MCF 10A (cell line): ENCODE results near the gene WFS1. TPM values are rescaled to one million over a fixed set of nuclear protein-coding genes. Genes with fewer than 3 reads are reported as not detected.

Experiments
- BruUV-seq: library from RNA; stranded (reverse); fragments of 400-500 nt; replicated peaks from 2 replicates; lab custom pipeline; 2021; lab: Mats Ljungman, UMichigan
- CTCF ChIA-PET: fragments of 300-600 bp; sonication (Branson Sonifier 250); formaldehyde crosslinking; extraction: SDS; loops from one replicate; lab custom pipeline; 2021; ENCODE audit warnings: antibody characterized with exemption, inconsistent platforms; lab: Yijun Ruan, JAX
- POLR2A ChIA-PET: fragments of 300-600, 350-650 bp; sonication (Branson Sonifier 250); formaldehyde crosslinking; extraction: SDS; loops from one replicate; lab custom pipeline; 2020; ENCODE audit warnings: antibody characterized with exemption, inconsistent platforms; lab: Yijun Ruan, JAX
- DNase-seq: peaks from one replicate; pipeline ENCODE4 v3.0.0-alpha.2; 2018; ENCODE audit not compliant: unreplicated experiment
- H3K27ac Mint-ChIP-seq: one replicate; pipeline ENCODE4 v1.8.0; 2022; ENCODE audit warnings: mild to moderate bottlenecking, low read depth, mixed read lengths; ENCODE audit not compliant: unreplicated experiment
- H3K27me3 Mint-ChIP-seq: one replicate; pipeline ENCODE4 v1.8.0; 2022; ENCODE audit warnings: mixed read lengths; ENCODE audit not compliant: insufficient read depth, unreplicated experiment
- H3K36me3 Mint-ChIP-seq: one replicate; pipeline ENCODE4 v1.8.0; 2022; ENCODE audit warnings: mild to moderate bottlenecking, moderate library complexity, mixed read lengths; ENCODE audit not compliant: insufficient read depth, unreplicated experiment
- H3K4me1 Mint-ChIP-seq: one replicate; pipeline ENCODE4 v1.8.0; 2022; ENCODE audit warnings: mixed read lengths; ENCODE audit not compliant: insufficient read depth, unreplicated experiment
- H3K4me3 Mint-ChIP-seq: one replicate; pipeline ENCODE4 v1.8.0; 2022; ENCODE audit warnings: mild to moderate bottlenecking, moderate library complexity, mixed read lengths; ENCODE audit not compliant: unreplicated experiment
- H3K9me3 Mint-ChIP-seq: one replicate; pipeline ENCODE4 v1.8.0; 2022; ENCODE audit warnings: mixed read lengths; ENCODE audit not compliant: unreplicated experiment
- intact Hi-C: fragments of 100-400 bp; cut with micrococcal nuclease; formaldehyde crosslinking; loops from 2 replicates; pipeline ENCODE4 v1.14.1; 2022
- total RNA-seq: library from RNA; stranded (reverse); gene quantifications from 2 replicates; pipeline ENCODE4 v1.2.3, GENCODE V29; 2022
- TF ChIP-seq, protein P1 (sequence below): fragments of 200-600 bp; IDR thresholded peaks from one replicate; pipeline ENCODE4 v1.8.0; 2022; ENCODE audit warnings: antibody characterized with exemption, mild to moderate bottlenecking; ENCODE audit not compliant: unreplicated experiment

The WFS1 gene
- total RNA-seq, 1 experiment from 2014 or later: 41.7 TPM

DNA sequence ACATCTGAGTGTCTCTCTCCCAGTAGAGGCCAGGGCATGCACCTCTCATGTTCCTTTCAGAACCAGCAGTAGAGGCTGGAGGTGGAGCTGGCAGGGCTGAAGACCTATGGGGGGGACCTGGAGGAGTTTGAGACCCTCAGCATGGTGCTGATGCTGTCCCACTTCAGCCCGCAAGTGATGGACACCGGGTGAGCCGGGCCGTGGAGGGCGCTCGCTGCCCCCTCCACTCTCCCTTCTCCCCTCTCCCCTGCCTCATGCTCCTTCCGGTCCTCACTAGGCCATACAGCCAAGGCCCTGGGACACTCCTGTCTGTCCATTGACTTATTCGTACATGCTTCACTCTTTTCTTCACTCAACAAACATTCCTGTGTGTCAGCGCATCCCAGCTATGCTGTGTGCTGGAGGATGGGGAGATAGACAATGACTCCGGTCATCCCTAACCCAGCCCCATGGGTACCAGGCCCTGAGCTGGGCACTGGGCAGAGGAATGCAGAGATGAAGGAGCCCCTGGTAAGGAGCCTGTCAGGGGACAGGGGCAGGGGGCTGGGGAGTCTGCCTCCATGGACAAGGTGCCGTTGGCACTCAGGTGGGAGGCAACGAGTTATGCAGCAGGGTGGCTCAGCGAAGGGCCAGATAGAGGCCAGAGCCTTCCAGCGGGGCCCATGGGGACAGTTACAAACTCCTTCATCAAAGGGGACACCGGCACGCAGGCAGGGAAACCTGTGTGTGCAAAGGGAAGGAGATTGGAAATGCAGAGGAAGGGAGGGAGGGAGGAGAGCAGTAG lies 28.4 kb upstream of the WFS1 start:
- peaks cover 9% of the 10 kb centered on the region for H3K9me3 Mint-ChIP-seq
- TF ChIP-seq, protein P1, sequence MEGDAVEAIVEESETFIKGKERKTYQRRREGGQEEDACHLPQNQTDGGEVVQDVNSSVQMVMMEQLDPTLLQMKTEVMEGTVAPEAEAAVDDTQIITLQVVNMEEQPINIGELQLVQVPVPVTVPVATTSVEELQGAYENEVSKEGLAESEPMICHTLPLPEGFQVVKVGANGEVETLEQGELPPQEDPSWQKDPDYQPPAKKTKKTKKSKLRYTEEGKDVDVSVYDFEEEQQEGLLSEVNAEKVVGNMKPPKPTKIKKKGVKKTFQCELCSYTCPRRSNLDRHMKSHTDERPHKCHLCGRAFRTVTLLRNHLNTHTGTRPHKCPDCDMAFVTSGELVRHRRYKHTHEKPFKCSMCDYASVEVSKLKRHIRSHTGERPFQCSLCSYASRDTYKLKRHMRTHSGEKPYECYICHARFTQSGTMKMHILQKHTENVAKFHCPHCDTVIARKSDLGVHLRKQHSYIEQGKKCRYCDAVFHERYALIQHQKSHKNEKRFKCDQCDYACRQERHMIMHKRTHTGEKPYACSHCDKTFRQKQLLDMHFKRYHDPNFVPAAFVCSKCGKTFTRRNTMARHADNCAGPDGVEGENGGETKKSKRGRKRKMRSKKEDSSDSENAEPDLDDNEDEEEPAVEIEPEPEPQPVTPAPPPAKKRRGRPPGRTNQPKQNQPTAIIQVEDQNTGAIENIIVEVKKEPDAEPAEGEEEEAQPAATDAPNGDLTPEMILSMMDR: no peak
- CTCF ChIA-PET: interaction anchor here (0.5 to 4.5 kb wide), 4 partner anchors 10 to 318 kb away, joined by 3 to 28 read pairs (median 3); no protein-coding TSS in a partner anchor
- H3K4me1 Mint-ChIP-seq: no peaks in the 10 kb centered on the region
- H3K27ac Mint-ChIP-seq: no peak overlapping the region
- no peaks in the 10 kb centered on the region for H3K36me3 Mint-ChIP-seq
- no peaks in the 10 kb centered on the region for H3K27me3 Mint-ChIP-seq
- no peak for DNase-seq
- no peak overlapping the region for H3K4me3 Mint-ChIP-seq
- BruUV-seq: no TSS peak
- intact Hi-C loops: no loop called here
- POLR2A ChIA-PET: no interaction called here

DNA sequence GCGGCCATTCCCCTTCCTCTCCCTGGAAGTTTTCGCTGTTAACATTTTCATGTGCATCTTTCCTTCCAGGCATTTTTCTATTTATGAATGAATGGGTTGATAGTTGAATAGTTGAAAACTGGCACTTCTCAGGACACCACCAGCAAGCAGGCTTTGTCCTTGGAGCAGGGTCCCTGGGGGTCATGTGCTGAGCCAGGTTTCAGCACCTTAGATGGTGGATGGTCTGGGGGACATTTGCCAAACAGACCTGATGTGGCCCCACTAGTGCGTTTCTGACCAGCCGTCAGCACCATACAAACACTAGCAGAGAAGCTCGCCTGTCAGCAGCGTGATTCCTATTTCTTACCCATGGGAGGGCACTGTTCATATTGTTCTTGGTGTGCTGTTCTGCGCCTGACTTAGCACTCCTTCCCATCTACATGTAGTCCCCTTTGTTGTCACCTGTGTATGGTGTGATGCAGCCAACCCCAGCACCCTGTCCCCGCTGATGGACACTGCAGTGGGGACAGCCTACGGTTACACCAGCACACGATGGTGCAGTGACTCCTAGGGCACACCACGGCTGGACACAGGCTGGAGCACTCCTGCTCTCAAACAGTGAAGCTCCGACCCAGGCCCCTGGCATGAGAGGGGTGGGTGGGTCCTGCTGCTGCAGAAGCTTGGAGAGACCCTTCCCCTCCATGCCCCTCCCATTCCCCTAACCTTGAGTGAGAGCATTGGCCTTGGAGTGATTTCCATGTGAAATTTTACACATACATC lies 27.2 kb upstream of the WFS1 start:
- BruUV-seq: no TSS peak
- Mint-ChIP-seq H3K4me1 (no peaks in the 10 kb centered on the region), H3K27ac (no peak overlapping the region), H3K4me3 (no peak overlapping the region), H3K27me3 (peaks cover under 1% of the 10 kb centered on the region), H3K9me3 (peaks cover 9% of the 10 kb centered on the region), H3K36me3 (no peaks in the 10 kb centered on the region)
- ChIA-PET CTCF (interaction anchor here (1.3 to 4.5 kb wide), 3 partner anchors 9 to 89 kb away, joined by 3 to 28 read pairs (median 5); no protein-coding TSS in a partner anchor), POLR2A (no interaction called here)
- intact Hi-C loops: no loop called here
- TF ChIP-seq, protein P1: no peak
- DNase-seq: no peak

DNA sequence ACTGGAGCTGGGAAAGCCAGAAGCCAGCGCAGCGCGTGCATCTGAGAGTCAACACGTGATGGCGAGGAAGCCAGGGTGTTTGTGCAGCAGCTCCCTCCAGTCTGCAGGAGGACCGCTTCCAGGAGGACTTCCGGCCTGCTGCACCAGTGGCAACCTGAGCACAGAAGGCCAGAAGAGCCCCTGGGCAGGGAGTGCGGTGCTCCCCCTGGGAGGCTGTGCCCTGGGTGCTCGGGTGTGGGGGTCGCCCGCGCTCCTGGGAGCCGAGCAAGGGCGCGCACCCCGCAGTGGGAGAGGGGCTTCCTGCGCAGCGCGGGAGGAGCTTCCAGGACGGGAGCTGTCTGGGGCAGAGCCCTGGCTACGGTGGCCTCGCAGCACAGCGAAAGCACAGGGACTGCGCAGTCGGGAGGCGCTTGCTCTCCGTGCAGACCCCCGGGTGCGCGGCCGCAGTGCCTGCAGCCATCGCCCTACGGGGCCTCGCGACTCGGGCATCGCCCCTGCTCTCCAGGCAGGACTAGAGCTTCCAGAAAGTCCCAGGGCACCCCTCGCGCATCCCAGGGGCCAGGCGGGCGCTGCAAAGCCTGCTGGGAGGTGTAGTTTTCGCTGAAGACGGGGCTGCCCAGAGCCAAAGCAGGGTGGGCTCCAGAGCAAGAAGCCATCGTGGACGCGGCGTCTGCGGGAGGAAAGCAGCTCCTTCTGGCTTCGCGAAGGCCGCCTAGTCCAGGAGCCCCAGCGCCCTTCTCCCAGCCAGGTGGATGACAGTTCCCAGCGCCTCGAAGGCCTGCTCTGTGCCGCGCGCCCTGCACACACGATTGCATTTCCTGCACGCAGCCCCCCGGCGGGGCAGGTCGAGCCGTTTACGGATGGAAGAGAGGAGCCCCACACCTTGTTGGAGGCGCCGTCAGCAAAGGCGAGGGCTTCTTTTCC lies 24.1 kb upstream of the WFS1 start:
- Mint-ChIP-seq H3K36me3 (no peaks in the 10 kb centered on the region), H3K27ac (no peak overlapping the region), H3K4me1 (no peaks in the 10 kb centered on the region), H3K9me3 (peaks cover 9% of the 10 kb centered on the region), H3K4me3 (no peak overlapping the region), H3K27me3 (peaks cover 18% of the 10 kb centered on the region)
- intact Hi-C loops: no loop called here
- BruUV-seq: no TSS peak
- TF ChIP-seq, protein P1: no peak
- ChIA-PET POLR2A (interaction anchor here (0.6 kb wide), 1 partner anchor 212 kb away, joined by 3 read pairs; no protein-coding TSS in a partner anchor), CTCF (interaction anchor here (0.6 to 11.4 kb wide), 3 partner anchors 79 to 1275 kb away, joined by 3 to 522 read pairs (median 5); no protein-coding TSS in a partner anchor)
- DNase-seq: no peak
